ENCODE data around the gene PLAC9.
"Not testable (repeated sequence)": the region's sequence is repeated elsewhere in the genome, so short reads cannot be mapped to it uniquely, and the experiment has no call there.

Gene PLAC9, protein sequence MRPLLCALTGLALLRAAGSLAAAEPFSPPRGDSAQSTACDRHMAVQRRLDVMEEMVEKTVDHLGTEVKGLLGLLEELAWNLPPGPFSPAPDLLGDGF

DNA sequence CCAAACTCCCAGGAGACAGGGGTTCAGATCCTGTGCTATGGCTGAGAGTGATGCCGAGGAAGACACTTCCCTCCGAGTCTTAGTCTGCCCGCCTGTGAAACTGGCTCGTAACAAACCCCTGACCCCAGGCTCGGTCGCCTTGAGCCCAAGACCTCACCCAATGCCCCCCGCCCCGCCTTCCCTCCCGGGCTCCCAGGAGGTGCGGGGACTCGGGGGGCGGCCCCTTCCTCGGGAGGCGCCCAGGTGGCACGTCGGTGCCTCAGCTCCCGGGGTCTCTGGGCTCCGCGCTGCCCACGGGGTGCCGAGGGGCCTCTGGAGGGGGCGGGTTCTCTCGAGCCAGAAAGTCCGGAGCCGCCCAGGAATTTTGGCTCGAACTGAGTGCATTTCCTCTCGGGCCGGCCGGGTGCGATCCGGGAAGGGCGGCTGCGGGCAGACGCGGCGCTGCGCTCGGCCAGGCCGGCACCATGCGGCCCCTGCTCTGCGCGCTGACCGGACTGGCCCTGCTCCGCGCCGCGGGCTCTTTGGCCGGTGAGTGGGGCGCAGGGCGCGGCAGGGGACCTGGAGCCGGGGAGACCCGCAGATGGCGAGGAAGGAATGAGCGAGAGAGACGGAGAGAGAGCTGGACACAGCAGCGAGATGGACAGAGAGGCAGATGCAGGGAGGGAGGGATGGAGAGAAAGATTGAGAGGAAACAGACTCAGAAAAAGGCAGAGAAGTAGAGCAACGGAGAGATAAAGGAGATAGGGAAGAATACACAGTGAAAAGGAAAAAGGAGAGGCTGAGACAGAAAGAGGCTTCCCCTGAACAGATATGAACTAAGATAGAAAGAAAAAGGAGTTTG is at the start of gene PLAC9:
PLAC9 (plus strand) TSS at position 432 of the 841 bp plus-strand sequence; CDS start at position 465, 33 bp downstream.
- no peak for FAIRE-seq

GRCh38 chr10:80090121-80090520 is 42.4 kb upstream of the PLAC9 start:
- no peak for FAIRE-seq

- no peak for FAIRE-seq
Observed at GRCh38 chr10:80094231-80094630, 38.3 kb upstream of the PLAC9 start.

DNA sequence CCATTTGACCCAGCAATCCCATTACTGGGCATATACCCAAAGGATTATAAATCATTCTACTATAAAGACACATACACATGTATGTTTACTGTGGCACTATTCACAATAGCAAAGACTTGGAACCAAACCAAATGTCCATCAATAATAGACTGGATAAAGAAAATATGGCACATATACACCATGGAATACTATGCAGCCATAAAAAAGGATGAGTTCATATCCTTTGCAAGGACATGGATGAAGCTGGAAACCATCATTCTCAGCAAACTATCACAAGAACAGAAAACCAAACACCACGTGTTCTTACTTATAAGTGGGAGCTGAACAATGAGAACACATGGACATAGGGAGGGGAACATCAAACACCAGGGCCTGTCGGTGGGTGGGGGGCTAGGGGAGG is 34.3 kb upstream of the PLAC9 start:
- not testable (repeated sequence) for FAIRE-seq

- FAIRE-seq, result not testable (repeated sequence)
Observed at GRCh38 chr10:80099295-80099694, 33.2 kb upstream of the PLAC9 start.

DNA sequence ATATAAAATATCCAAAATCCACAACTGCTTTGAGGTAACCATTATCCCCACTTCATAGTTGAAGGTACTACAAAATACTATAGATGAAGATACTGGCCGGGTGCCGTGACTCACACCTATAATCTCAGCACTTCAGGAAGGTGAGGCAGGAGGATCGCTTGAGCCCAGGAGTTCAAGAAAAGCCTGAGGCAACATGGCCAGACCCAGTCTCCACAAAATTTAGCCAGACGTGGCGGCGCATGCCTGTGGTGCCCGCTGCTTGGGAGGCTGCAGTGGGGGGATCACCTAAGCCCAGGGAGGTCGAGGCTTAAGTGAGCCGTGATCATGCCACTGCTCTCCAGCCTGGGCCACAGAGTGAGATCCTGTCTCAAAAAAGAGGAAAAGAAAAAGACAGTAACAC is 32.4 kb upstream of the PLAC9 start:
- no peak for FAIRE-seq

GRCh38 chr10:80100861-80101695 is 31.5 kb upstream of the PLAC9 start:
- no peak for FAIRE-seq

DNA sequence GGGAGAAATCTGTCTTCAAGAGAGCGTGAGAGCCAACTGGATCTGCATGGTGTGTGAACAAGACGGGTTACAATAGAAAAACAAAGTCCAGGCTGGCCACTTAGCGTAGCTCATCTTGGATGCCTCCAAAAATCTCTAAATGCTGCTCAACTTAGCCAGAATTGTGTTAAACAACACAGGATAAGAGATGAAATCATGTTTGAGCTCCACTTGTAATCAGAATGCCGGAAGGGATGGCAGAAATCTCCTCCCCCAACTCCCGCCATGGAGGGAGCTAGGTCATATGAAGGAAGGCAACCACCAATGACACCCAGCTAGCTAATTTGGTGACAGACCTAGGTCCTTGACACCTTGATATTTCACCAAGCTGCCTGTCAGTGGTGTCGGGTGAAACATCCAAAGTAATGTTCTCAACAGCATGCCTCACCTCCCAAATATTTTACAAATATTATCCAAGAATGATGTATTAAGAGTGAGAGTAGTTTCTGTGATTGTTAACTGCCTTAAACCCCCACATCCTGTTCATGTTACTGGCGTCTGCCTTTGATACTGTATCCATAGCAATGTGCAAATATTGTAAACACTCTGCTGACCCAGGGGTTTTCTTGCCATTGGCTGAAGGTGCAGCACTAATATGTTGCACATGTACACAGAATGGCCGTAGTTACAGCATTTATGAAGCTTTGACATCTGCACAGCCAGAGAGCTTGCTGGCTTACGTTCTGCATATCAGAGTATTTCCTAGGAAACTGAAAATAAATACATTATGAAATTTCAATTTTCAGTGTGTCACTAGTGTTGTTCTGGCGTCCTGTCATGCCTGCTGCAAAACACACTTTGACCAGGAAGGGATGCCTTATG is 28.2 kb upstream of the PLAC9 start:
- FAIRE-seq, result no peak

DNA sequence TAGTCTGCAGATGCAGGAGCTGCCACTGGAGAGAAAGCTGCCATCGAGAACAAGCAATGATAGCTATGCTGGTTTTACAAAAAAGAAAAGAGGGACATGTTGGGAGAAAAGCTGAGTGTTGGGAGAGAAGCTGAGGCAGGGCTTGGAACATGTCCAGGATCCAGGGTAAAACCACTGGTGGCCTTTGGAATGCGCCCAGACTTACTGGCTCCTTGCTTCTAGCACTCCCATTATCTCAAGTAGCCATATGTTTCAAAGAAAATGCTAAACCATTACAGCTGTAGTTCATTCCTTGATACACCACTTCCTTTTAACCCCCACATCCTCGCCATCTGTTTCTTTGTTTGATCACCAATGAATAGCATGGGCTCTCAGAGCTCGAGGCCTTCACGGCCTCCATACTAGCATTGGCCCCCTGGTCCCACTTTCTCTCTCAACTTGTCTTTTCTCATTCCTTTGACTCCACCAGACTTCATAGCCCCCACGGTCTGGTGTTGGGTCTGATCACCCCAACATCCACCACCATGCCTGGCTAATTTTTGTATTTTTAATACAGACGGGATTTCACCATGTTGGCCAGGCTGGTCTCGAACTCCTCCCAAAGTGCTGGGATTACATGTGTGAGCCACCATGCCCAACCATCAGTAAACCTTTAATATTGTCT is 23.8 kb upstream of the PLAC9 start:
- FAIRE-seq, result no peak

DNA sequence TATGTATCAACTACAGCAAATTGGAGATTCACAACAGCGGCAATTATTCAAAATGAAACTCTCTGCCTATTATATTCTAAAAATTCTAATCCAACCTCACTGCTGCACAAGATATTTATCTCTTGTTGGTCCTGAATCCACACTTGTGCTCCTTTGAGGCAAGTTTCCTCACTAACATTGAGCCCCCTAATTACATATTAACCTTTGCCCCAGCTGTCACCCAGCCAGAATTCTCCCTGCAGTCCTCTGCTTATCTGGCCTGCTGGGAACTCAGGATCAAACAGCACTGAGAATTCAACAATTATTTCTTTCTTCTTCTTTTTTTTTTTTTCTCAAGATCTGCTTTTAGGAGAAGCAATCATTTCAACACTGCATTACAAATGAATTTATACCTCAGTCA is 21.5 kb upstream of the PLAC9 start:
- no peak for FAIRE-seq

- FAIRE-seq, result no peak
Observed at GRCh38 chr10:80118669-80119068, 13.9 kb upstream of the PLAC9 start.

DNA sequence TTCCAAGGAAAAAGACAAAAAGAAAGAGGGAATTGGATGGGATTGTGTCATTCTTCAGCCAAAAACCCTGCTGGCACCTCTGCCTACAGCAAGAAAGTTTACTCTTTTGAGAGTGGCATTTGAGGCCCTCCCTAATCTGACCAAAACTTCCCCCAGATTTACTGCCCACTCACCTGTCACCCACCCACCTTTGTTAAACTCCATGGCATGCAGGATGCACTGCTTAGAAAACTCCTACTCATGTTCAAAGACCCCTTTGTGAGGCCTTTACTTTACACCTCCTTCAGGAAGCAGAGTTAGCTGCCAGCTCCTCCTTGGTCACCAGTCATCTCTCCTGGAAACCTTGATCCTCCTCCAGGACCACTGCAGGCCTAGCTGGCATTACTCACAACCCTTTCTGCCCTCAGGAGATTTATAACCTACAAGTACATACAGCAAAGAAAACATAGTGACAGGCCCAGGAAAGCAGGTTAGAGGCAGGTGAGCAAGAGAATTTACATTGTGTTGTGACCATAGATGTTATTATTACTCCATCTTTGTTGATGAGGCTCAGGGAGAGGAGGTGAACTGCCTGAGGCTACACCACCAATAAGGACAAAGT is 10.3 kb upstream of the PLAC9 start:
- FAIRE-seq, result no peak

GRCh38 chr10:80122746-80123145 is 9.8 kb upstream of the PLAC9 start:
- no peak for FAIRE-seq

DNA sequence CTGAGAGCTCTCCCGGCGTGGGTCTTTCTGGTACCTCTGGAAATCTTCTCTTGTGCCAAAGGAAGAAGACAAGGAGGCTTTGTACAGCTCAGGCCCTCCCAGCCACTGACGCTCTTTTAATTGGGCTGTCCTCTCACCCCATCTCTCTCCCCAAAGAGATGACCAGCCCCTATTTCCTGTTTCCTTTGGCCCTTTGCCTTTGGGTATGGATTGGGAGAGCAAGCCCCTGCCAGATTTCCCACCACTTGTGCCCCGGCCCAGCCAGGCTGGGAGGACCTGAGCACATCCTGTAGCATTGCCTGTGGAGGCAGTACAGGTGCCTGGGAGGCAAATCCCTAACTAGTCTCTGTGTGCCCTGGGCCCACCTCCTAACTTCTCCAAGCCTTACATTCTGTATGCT is 5.7 kb upstream of the PLAC9 start:
- no peak for FAIRE-seq

DNA sequence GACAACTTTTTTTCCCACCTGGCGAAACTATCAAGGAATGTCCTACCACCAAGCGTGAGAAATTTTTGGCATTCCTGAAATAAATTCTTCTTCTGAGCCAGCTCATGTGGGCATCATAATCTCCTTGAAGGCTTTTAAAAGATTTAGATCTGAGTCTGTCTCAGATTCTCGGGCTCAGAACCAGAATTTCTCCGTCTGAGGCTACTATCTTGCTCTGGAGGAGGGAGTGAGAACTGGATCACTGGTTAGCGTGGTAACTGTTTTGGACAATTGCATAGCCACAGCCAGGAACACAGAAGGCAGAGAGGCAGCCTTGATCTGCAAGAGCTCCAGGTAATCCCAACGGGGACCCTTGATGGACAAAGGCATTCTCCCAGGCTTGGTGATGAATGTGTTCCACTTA is 1.0 kb upstream of the PLAC9 start:
- no peak for FAIRE-seq

GRCh38 chr10:80133206-80133605 is 676 bp downstream of the PLAC9 start:
- FAIRE-seq, result no peak

DNA sequence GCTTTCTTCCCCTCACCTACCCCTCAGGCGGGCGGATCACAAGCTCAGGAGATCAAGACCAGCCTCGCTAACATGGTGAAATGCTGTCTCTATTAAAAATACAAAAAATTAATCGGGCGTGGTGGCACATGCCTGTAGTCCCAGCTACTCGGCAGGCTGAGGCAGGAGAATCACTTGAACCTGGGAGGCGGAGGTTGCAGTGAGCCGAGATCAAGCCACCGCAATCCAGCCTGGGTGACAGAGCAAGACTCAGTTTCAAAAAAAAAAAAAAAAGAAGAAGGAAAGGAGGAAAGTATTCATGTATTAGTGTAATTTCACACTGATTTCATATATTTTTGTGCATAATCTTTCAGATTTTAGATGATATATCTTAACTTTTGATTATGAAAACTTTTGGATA is 1.2 kb downstream of the PLAC9 start:
- FAIRE-seq, result not testable (repeated sequence)

- no peak for FAIRE-seq
Observed at GRCh38 chr10:80136134-80136571, 3.6 kb downstream of the PLAC9 start.

DNA sequence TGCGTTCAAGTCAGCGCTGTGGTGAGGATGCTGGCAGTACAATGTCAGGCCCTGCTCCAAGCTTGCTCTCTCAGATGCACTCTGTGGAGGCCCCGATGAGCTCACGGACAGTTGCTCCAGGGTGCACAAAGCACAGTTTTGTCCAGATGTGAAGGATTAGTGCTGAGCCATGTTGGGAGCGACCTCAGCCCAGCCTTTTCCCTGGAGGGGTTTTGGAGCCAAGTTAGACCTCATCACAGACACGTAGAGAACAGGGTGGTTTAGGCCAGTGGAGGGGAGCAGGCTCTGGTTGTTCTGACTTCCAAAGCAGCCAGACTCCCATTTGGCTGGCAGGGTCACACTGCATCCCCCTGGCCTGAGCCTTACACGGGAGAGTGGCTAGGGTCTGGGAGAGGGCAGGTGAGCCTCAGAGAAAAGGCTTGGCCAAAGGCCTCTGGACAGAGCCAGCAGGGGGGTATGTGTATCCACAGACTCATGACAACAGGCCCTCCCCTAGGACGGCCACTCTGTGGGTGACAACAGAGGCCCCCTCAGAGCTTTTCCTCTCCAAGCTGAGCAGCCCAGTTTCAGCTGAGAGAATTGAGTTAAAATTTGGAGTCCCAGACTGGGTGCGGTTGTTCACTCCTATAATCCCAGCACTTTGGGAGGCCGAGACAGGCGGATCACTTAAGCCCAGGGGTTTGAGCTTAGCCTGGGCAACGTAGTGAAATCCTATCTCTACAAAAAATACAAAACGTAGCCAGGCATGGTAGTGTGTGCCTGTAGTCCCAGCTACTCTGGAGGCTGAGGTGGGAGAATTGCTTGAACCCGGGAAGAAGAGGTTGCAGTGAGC is 4.7 kb downstream of the PLAC9 start:
- FAIRE-seq, result no peak

- FAIRE-seq, result no peak
Observed at GRCh38 chr10:80137920-80138319, 5.4 kb downstream of the PLAC9 start.

DNA sequence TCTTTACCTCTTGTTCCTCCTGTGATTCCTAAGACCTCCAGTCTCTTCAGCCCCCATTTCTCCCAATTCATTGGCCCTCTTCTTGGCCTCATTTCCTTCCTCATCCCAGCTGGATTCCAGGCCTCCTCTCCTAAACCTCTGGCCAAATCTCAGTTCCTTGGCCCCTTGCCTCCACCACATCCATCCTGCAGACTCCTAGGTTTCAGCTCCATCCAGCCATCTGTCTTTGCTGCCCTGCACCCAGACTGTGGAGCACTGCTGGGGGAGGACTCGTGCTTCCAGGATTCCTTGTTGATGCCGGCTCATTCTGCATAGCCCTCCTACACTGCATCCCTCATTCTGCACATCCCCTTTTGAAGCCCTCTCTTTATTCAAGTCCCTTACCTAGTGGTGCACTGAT is 6.7 kb downstream of the PLAC9 start:
- FAIRE-seq, result no peak

All from colon (tissue), 2 donors.